NCI-H146 treated with DMSO at 0.1 percent for 48 hours (cell line): ENCODE measurements around the gene ARHGEF39.

Source experiments
- DNase-seq: peaks from one replicate; lab custom pipeline; 2025; ENCODE audit not compliant: unreplicated experiment; lab: John Stamatoyannopoulos, UW

Gene ARHGEF39

DNA sequence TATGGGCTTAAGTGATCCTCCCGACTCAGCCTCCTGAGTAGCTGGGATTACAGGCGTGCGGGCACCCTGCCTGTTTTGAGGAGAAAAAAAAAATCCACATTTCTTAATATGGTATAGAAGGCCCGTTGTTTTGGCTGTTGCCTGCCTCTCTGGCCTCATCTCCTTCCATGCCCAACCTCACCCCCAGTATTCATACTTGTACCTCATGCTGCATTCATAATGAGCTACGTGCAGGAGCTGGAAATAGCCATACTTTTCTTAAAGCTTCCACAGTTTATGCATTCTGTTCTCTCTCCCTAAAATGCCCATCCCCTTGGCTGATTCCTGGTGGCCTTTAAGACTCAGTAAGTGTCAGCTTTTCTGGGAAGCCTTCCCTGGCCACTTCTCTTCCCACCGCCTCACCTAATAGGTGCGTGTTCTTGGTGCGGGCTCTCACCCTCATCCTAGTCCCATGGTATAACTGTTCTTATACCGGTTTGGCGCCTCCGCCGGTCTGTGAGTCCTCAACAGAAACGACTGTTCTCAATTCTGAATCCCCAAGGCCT, 26.8 kb upstream of the ARHGEF39 start:
- no peak for DNase-seq

DNA sequence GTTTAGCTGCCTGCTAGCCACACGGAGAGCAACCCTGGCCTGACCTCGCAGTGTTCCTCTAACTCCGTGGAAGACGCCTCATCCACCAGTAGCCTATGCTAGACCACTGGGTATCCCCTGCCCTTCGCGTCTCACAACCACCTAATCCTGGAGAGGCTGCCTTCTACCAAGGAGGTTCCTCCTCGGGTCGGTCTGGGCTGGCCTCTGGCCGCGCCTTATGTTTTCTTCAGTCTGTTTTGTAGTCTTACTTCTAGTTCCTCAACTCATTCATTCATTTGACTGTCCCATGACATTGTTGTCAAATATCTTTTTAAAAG, 26.3 kb upstream of the ARHGEF39 start:
- DNase-seq = no peak

DNA sequence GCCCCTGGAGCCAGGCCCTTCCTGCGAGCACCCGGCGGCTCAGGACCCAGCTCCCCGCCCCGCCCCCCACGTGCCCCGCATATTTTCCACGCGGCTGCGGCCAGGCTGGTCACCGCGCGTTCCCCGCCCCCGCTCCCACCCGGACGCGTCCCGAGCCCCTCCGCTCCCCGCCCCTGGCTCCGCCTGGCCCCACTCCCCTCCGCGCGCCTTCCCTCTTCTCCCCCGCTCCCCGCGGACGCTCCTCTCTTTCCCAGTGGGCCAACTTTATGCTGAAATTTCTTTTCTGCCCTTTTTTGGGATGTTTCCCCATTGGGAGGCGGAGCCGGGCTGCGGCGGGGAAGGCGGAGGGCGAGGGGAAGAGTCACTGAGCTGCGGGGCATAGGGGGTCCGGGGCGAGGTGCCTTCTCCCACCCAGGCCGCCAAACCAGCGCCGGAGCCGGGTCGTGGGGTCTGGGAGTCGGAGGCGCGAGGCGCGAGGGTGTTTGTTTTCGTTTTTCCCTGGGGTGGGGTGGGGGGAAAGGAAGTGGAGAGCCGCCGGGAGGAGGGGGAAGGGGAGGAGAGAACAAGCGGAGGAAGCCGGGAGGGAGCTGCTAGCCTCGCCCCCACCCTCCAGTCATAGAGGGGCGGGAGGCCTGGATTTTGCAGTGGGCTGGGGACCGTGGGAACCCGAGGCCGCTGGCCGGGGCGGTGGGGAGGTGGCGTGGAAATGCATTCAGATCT, 25.8 kb upstream of the ARHGEF39 start:
- DNase-seq = no peak

DNA sequence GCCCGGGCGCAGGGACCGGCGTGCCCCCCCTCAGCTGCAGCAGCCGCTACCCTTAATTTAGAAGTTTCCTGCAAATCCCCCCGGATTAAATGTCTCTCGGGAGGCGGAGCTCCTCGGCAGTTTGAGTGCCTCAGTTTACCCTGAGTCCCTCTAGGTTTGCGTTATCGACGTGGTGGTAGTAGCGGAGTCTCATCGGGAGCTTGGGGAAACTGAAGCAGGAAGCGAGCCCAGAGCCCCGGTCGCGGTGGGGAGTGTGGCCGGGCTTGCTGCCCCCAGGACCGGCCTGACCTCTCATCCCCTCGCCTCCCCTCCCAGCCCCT, 25.3 kb upstream of the ARHGEF39 start:
- no peak for DNase-seq

DNA sequence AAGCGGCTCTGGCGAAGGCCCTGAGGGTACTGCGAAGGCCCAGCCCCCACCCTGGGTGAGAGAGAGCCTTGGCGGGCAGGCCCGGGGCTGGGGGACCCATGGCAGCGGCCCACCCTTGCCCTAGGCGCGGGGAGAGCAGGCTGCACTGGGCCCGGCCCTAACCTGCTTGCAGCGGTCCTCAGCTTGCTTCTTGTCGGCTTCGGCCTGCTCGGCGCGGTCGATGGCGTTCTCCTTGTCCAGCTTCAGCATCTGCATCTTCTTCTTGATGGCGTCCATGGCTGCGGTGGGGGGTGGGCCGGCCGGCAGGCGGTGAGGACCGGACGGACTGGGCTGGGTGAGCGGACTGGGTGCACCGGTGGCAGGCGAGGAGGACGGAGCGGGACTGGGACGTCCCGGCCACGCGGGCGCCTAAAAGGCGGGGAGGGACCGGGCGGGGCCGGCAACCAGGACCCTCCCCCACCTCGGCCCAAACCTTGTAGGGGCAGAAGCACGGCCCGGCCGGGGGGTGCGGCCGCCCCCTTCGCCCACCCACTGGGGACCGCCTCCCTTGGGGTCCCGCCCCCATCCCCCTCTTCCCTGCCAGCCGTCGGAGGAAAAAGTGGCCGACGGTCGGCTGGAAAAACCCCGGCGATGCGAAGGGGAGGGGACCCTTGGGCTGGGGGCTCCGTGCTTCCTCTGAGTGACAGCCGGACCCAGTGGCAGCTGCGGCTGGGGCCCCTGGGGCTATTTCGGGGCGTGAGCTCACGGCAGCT, 24.7 kb upstream of the ARHGEF39 start, which contains the start of gene TPM2:
TPM2 (minus strand) TSS at position 384 of the 752 bp plus-strand sequence; CDS start at position 276, 108 bp downstream.
- DNase-seq = no peak

DNA sequence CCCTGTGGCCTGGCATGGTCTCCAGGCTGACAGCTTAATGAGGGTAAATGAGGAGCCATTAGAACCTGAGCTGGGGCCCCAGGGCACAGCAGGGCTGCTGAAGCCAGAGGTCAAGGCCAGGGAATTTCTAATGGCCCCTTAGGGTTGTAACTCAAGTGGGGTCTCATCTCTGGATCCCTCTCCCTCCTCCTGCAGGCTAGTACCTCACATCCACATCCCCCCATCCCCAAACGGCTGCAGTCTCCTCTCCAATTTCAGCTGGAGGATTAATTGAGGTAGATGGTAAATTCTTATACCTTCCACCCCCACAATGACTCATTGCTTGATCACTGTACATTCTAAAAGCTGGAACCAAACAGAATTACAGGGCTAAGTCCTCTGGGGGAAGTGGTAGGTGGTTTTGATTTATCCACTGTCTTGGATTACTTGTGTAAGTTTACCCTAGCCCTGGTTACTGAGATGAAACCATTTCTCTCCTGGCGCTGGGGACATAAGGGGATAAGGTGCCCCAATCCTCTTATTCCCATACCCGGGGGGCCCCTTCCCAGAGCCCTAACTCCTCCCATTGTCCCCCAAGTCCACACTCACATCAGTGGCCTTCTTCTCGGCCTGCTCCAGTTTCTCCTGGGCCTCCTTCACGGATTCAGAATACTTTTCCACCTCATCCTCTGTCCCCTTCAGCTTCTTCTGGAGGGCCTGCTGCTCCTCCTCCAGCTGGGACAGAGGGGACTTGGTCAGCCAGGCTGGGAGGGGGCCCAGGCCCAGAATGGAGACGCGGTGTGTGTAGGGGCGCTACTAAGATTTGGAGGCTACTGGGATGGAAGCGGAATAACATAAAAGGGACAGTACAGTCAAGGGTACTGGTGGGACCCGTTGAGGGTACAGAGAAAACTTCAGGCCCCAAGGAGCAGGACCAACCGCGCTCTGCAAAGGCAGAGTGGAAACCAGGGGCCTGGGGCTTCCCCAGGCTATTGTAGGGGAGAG, 23.9 kb upstream of the ARHGEF39 start:
- no peak for DNase-seq

DNA sequence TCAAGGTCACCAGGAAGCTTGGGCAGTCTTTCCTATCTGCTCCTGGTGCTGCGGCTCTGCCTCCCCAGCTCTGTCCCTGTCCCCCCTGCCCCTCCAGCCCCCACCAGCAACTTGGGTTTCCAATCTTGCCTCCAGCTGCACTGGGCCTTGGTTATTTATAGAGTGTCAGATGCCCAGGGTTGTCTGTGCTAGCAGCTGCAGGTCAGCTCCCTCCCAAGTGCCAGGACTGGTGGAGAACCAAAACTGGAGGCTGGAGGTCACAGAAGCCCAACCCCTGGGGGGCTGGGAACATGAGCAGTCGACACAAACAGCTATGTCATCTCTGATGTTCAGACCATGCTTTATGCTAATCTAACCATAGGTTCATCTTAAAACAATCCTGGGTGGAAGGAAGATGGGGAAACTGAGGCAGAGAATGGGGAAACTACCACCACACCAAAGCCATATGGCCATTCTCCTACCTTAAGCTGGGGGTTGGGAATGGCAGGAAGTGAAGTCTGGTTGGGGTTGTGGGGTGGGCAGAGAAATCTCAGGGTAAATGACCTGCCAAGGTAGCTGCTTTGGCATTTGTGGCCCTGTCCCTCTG, 23.1 kb upstream of the ARHGEF39 start:
- DNase-seq = no peak

DNA sequence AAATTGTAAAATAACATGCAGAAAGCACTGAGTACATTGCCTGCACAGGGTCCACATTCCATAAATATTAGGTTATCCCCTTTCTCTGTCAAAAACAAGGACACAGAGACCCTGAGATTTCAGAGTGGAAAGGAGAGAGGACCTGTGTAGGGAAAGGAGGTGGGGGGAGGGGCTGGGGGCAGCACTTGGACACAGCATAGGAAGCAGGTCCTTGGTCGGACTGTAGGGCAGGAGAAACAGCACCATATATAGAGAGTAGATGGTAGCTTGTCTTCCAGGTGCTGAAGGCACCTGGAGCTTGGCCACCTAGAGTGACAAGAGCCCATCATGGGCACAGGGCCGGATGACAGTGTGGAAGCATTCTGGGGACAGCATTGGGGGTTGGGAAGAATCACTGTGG, 22.3 kb upstream of the ARHGEF39 start:
- DNase-seq = no peak

DNA sequence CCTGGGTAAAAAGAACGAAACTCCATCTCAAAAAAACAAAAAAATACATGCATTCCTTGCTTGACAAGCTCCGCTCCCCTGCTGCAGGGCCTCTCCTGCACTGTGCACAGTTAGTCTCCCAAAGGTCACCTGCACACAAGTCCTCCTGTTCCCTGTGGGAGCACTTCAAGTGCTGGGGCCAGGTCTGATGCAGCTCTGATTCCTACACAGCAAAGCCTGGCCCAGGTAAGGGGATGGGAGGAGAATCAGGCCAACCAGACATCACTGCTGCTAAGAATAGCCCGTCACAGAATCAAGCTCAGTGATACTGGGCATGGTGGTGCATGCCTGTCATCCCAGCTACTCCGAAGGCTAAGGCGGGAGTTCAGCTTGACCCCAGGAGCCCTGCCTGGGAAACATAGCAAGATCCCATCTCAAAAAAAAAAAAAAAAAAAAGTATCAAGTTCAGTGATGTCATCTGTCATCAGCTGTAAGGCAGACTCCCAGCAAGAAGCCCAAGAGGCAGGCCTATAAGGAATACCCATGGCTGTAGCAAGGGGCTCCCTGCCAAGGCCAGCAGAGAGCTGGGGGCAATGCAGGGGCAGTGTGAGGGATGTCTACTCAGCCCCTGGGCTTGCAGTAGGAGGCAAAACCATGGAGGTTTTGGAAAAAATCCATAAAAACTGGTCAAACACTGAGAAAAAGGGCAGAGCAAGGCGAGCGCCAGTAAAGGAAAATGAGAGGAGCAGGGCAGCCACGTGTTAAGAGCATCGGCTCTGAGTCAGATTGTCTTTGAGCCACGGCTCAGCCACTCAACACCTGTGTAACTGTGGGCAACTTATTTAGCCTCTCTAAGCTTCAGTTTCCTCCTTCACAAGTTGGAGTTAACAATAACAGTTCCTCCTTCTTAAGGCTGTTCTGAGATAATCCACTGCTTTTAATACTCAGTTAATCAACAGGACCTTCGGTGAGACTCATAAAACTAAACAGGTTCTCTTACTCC, 21.5 kb upstream of the ARHGEF39 start:
- no peak for DNase-seq

DNA sequence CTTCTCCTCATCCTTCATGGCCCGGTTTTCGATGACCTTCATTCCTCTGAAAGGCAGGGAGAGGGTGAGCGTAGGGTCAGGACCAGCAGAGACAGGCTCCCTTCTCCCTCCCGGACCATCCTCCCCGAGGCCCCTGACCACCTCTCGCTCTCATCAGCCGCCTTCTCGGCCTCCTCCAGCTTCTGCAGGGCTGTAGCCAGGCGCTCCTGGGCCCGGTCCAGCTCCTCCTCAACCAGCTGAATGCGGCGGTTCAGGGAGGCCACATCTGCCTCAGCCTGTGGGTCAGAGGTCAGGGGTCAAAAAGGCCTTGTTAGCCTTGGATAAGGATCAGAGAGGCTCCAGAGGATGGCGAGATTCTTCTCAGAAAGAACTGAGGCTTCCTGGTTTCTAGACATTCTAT, 20.5 kb upstream of the ARHGEF39 start:
- DNase-seq = no peak

DNA sequence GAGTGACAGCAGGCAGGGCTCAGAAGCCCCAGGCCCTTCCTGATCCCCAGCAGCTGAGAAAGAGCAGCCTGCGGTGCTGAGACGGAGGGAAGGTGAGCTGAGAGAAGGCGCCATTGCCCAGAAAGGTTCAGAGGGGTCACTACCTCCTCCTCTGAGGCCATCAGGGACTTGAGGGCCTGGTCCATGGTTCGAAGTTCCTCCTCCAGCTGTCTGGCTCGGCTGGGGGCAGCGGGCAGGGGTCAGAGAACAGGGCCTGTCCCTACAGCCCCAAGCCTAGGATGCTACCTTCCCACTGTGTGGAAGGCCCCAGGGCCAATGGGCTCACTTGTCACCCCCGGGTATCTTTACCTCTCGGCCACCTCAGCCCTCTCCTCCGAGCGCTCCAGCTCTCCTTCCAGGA, 19.9 kb upstream of the ARHGEF39 start:
- no peak for DNase-seq

DNA sequence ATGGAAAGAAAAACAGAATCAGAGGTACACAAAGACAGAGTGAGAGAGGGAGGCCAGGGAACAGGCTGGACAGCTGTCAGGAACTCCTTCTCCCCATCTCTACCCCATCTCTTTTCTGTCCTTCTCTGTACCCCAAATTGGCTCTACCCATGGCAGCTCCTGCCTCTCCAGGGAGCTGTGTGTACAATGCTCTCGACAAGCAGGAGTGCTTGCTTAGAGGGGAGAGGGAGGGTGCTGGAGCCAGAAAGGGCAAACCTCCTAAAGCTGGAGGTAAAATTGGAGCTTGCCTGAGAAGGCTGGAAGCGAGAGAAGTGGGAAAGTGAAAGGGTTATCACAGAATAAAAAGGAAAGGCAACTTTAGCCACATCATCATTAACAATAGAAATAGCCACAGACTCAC, 18.3 kb upstream of the ARHGEF39 start:
- DNase-seq = no peak

DNA sequence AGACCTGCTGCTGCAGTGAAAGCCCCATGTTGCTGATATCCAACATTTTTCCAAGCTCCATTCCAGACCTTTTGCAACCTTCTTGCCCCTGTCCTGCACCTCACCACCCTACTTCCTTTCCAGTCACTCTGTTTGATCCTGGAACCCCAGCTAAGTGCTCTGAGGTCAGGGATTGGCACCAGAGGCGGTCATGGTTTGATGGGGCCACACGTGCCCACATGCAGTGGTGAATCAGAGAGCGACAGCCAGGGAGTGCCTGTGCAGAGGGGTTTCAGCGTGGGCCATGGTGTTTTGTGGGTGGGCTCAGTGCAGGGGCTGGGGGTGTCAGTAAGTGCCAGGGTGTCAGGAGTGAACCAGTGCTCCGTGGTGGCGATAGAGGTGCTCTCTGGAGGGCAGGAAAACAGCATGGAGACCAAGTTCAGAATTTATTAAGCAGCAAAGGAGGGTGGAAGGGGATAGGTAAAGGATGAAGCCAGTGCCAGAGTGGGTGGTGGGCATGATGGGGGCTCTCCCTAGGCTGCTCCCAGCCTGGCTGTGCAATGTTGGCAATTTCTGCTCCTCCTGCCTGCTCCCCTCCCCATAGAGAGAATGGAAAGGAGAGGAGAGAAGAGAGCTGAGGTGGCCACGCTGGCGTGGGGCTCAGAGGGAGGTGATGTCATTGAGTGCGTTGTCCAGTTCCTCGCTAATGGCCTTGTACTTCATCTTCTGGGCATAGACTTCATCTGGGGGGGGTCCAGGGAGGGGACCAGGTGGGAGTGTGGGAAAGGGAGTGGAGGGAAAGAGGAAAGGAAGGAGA, 17.7 kb upstream of the ARHGEF39 start:
- DNase-seq = no peak

DNA sequence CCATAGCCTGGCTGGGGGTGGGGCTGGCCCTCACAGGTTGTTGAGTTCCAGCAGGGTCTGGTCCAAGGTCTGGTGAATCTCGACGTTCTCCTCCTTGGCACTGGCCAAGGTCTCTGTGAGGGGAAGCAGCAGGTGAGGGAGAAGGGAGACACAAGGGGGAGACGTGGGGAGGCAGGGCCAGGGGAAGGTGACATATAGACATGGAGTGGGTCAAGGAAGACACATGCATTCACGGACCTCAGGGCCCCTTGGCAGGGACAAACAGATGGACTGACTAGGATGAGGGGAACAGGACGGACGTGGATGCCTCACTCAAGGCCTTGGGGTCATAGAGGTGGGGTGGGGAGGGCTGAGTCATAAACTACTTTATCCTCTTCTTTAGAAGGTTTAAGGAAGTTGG, 17.1 kb upstream of the ARHGEF39 start:
- DNase-seq = no peak

DNA sequence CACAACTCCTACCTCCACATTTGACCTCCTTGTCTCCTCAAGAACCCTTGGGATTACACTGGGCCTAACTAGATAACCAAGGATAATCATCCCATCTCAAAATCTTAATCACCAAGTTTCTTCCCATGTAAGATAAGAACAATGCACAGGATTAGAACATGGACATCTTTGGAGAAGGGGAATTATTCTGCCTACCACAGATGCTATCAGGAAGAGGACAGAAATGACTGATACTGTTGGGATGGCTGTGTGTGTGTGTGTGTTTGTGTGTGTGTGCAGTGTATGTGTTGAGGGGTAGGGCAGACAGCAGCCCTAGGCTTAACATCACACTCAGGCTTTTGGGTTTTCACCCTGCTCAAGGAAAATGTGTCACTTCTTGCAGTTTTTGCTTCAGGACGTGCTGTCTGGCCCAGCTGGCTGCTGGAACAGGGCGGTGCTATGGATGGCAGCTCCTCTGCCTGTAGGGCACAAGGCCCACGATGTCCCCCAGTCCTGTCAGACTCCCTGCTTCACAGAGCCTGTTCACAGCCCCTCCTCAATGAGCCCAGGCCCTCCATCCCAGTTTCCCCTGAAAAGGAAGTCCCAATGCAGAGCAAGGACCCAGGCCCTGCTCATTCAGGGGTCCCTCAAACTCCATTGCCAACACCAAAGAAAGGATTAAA, 16.5 kb upstream of the ARHGEF39 start:
- no peak for DNase-seq

DNA sequence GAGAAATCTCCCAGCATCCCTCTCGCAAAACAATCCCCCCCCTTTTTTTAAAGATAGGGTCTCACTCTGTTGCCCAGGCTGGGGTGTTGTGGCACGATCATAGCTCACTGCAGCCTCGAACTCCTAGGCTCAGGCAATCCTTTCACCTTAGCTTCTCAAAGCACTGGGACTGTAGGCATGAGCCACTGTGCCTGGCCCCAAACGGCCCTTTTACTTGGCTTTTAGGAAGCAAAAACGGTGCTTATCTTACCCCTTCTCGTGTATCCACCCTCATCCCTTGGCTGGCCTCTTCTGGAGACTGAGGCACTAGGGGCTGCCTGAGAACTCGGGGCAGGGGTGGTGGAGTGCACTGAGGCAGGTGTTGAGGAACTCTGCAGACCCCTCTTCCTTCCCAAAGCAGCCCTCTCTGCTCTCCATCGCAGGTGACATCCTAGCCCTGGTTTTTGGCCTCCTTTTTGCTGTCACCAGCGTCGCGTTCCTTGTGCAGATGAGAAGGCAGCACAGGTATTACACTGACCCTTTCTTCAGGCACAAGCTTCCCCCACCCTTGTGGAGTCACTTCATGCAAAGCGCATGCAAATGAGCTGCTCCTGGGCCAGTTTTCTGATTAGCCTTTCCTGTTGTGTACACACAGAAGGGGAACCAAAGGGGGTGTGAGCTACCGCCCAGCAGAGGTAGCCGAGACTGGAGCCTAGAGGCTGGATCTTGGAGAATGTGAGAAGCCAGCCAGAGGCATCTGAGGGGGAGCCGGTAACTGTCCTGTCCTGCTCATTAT, 15.5 kb upstream of the ARHGEF39 start:
- DNase-seq = no peak

DNA sequence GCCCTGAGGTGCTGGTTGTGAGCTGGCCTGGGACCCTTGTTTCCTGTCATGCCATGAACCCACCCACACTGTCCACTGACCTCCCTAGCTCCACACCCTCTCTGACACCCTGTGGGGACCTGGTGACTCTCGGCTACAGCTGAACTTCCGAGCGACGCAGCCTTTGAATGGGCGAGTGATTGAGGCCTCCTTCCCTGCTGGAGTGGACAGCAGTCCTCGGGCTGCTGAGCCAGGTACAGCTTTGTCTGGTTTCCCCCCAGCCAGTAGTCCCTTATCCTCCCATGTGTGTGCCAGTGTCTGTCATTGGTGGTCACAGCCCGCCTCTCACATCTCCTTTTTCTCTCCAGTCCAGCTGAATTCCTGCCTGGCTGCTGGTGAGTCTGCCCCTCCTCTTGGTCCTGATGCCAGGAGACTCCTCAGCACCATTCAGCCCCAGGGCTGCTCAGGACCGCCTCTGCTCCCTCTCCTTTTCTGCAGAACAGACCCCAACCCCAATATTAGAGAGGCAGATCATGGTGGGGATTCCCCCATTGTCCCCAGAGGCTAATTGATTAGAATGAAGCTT, 14.9 kb upstream of the ARHGEF39 start:
- no peak for DNase-seq
